Adrenal gland (tissue), 5 donors: Measurements from ENCODE around the gene ZHX3.

ENCODE experiments used
- CTCF ChIP-seq, 6 experiments: fragments of 450-650 bp in 4 of 6; fragments of 200-600 bp in 2 of 6; sonication (generic) in 1 of 6; IDR thresholded peaks; 1 replicate in 5 of 6; 2 replicates in 1 of 6; pipeline versions ENCODE4 v1.5.1 to v1.8.0; 2016 to 2021; ENCODE audit warnings: antibody characterized with exemption in 6 of 6, mild to moderate bottlenecking in 2 of 6, moderate library complexity in 1 of 6
- POLR2A ChIP-seq, 2 donors: fragments of 450-650 bp; IDR thresholded peaks; one replicate each; pipeline ENCODE4 v1.6.1; 2017; ENCODE audit warnings: antibody characterized with exemption in 2 of 2, mild to moderate bottlenecking in 2 of 2, moderate library complexity in 1 of 2
- donor health status: DM: no; HTN: no; CAD: no.

- TF ChIP-seq CTCF (IDR thresholded peaks at IDR 0.05) (no peak), POLR2A (IDR thresholded peaks at IDR 0.05) (no peak)
These were observed 151.1 kb downstream of the ZHX3 start for GRCh38 chr20:41166201-41167117.
